GM13976 (cell line): ENCODE measurements around the gene GABRG3.

ENCODE experiments used
- DNase-seq: peaks from one replicate; pipeline ENCODE4 v3.0.0; 2012; ENCODE audit warnings: low spot score
- CTCF ChIP-seq: IDR thresholded peaks from 2 replicates; pipeline ENCODE4 v1.5.1; 2012; ENCODE audit warnings: borderline replicate concordance, mild to moderate bottlenecking; ENCODE audit not compliant: insufficient read depth; ENCODE audit errors: extremely low read depth, missing control alignments, control extremely low read depth
- in situ Hi-C: fragments of 300-500 bp; cut with MboI; formaldehyde crosslinking; loops from one replicate; pipeline ENCODE4 v1.12.0; 2022; ENCODE audit warnings: low sequenced_read_pairs, mixed read lengths, inconsistent platforms; ENCODE audit not compliant: unreplicated experiment

The GABRG3 gene

GRCh38 chr15:27538325-27538724, 567.3 kb downstream of the GABRG3 start:
- in situ Hi-C loops, result no loop called here
- no peak for DNase-seq
- TF ChIP-seq CTCF, result no peak

GRCh38 chr15:27541581-27541980, 570.6 kb downstream of the GABRG3 start:
- in situ Hi-C loops, result no loop called here
- TF ChIP-seq CTCF, result no peak
- no peak for DNase-seq

- no peak for DNase-seq
- in situ Hi-C loops, result no loop called here
- no peak for TF ChIP-seq CTCF
Measured at GRCh38 chr15:27545494-27546255, 574.7 kb downstream of the GABRG3 start.

GRCh38 chr15:27549746-27550145, 578.8 kb downstream of the GABRG3 start:
- TF ChIP-seq CTCF, result no peak
- in situ Hi-C loops, result no loop called here
- DNase-seq, result no peak

GRCh38 chr15:27550635-27551034, 579.7 kb downstream of the GABRG3 start:
- in situ Hi-C loops, result no loop called here
- DNase-seq, result no peak
- TF ChIP-seq CTCF, result no peak

- in situ Hi-C loops, result no loop called here
- no peak for TF ChIP-seq CTCF
- DNase-seq, result no peak
Measured at GRCh38 chr15:27561816-27562215, 590.8 kb downstream of the GABRG3 start.
